Glomerular endothelial cell (primary cell): Measurements from ENCODE around the gene RBM24. TPM values are rescaled to one million over a fixed set of nuclear protein-coding genes. Genes with fewer than 3 reads are reported as not detected.

ENCODE experiments used
- DNase-seq: peaks from one replicate; pipeline ENCODE4 v3.0.0-alpha.2; 2011; ENCODE audit warnings: low read depth, low spot score; ENCODE audit errors: extremely low read depth
- total RNA-seq: library from RNA; depleted of rRNA; stranded (reverse); fragments of >200 nt; gene quantifications from 2 replicates; pipeline ENCODE4 v1.2.3, GENCODE V29; 2015

Gene RBM24
- 5.5 and 8.2 TPM in 2 replicates for total RNA-seq

GRCh38 chr6:17281100-17281496 lies at the start of gene RBM24:
Gene RBM24, plus strand, starts transcription at chr6:17281361. Its CDS starts 221 bp downstream, at chr6:17281582.
- DNase-seq: no peak

- no peak for DNase-seq
Observed at GRCh38 chr6:17233531-17233930, 47.6 kb upstream of the RBM24 start.

DNA sequence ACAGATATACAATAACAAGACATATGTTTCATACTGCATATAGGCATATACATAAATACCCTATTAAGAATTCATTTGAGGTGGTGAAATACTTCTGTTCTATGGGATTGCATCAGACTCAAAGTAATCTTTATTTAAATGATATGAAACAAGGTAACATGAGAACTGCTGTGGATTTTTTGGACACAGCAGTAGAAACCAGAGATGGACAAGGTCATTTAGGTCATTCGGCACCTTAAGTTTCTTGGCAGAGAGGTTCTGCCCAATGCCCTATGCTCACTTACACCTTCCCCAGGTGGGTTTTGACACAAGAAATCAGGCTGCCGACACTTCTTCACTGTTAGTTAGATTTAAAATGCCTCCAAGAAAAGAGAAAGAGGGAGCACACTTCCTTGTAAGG lies 43.9 kb upstream of the RBM24 start:
- DNase-seq: no peak

DNA sequence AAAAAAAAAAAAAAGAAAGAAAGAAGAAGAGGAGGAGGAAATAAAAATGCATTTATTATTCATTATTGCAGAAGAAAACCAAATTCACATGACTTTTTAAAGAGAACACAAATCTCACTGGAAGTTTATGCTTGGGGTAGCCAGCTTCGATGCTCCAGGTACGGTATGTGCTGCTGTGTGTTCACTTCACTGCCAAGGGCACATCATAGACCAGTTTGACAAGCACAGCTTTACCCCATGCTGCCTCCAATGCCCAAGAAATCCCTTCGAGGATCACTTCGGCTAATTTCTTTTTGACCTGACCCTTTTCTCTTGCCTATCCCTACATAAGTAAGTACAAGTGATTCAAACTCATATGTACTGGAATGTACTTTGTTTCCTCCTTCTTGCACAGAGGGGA lies 41.9 kb upstream of the RBM24 start:
- no peak for DNase-seq

GRCh38 chr6:17240803-17241500 lies 40.2 kb upstream of the RBM24 start:
- no peak for DNase-seq

DNA sequence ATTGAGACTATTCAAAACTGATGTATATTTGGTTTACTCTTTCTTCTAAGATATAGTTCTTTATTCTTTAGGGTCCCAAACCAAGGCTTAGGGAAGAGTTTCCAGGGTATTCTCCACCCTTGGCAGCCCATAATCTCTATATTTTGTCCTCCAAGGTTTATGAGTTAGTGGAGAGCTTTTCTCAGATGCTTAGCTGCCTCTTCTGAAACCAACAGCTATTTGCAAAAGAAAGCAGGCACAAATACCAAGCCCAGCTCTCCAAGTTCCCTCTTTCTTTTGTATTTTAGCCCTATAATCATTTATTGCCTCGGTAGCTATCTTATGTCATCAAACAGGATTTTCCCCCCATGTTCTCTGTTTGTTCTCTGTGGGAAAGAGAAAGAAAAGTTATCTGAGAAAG lies 39.1 kb upstream of the RBM24 start:
- no peak for DNase-seq

GRCh38 chr6:17250237-17250636 lies 30.9 kb upstream of the RBM24 start:
- DNase-seq: no peak

DNA sequence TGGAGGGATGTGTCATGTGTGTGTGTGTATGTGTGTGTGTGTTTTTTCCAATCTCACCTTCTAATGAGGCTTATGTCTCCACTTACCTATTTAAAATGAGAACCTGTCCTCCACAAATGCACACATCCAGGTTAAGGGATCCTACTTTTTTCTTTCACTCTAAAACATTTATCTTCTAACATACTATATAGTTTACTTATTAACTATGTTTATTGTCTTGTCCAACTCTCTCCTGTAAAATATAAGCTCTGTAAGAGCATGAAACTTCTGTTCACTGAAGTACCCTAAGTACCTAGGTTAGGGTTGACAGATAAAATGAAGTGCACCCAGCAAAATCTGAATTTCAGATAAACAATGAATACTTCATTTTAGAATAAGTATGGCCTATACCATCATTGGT lies 29.2 kb upstream of the RBM24 start:
- DNase-seq: no peak

DNA sequence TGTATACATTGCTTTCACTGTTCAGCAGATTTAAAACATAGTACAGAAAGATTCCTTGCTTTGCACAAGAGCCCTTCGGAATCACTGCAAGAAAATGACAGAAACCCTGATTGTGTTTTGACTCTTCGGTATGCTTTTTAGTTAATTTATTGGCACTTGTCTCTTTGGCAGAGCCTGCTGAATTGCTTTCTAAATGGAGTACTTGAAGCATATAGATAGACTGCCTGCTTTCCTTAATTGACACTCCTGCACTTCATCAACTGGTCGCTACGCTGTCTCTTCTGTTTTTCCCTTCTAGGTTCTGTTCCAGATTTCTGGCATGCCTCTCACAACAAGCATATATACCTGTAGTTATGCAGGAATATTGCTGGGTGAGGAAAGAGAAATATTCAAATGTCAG lies 22.4 kb upstream of the RBM24 start:
- no peak for DNase-seq

DNA sequence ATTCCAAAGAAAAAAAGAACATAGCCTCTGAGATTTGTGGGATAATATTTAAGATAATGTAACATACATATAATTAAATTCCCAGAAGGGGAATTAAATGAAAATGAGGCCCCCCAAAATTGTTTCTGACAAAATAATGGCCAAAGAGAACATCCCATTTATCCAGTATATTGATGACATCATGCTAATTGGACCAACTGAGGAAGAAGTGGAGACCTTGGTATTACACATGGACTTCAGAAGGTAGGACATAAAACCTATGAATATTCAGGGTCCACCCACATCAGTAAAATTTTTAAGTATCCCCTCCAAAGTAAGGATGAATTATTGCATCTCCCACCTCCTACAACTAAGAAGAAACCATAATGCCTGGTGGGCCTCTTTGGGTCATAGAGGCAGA lies 15.6 kb upstream of the RBM24 start:
- DNase-seq: no peak

DNA sequence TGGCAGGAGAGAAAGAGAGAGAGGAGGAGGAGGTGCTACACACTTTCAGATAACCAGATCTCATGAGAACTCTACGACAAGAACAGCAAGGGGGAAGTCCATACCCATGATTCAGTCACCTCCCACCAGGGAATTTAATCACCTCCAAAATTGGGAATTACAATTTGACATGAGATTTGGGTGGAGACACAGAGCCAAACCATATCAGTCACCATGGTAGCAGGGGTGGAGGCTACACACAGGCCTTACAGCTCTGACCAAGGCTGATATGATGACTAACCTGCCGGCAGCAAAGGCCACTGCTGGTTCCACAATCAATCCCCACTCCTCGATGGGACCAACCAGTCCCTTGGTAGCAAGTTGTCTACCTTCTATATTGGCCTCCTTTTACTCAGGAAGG lies 13.6 kb upstream of the RBM24 start:
- DNase-seq: no peak

DNA sequence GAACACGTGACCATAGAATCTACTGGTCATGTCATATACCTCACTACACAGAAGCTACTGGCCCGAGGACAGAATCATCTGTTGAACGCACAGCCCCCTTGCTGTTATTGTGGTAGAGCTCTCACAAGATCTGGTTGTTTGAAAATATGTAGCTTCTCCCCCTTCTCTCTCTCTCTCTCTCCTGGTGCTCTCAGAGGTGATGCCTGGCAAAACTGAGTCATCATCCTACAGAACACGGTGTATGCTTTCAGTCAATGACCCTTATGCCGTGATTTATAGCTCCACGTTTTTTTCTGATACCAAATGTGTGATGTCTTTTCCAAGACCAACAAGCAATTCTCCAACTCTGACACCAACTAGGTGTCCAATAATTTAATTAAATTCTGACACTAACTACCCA lies 13.0 kb upstream of the RBM24 start:
- DNase-seq: no peak

- no peak for DNase-seq
Observed at GRCh38 chr6:17269840-17270239, 11.3 kb upstream of the RBM24 start.

- DNase-seq: no peak
Observed at GRCh38 chr6:17271628-17272027, 9.5 kb upstream of the RBM24 start.

DNA sequence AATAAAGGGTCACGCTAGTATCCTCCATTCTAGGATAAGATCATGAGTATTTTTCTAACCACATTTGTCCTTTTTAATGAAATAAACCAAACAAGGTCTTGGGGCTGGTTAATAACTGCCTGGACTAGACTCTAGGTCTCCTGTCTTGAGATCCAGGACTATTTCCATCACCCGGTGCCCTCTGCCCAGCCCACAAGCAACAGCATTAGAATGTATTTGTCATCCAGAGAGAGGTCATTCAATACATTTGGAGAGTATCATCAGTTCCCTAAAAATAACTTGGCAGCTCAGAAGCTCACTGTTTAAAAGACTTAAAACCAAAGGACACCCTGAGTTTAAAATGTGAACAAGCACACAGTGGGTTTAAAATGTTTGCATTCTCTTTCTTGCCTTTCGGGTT lies 4.4 kb upstream of the RBM24 start:
- DNase-seq: no peak

DNA sequence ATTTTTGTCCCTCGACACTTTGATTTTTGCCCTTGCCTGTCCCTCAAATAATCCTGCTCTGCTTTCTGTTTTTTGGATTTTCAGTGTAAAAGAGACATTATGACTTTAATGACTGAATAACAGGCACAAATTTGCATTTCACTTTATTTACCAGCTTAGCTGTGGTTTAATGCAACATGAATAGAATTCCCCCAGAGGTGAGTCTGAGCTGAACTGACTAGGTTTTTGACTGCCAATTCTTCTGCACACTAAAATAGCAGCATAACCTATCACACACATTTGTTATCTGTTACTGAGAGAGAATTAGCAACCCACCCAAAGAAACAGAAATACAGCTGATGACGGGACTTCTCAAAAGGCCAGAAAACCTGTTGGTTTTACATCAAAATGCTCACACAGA lies 3.9 kb upstream of the RBM24 start:
- no peak for DNase-seq

GRCh38 chr6:17278289-17279063 lies 2.7 kb upstream of the RBM24 start:
- DNase-seq: no peak

GRCh38 chr6:17280138-17280537 lies 1.0 kb upstream of the RBM24 start:
- no peak for DNase-seq

- no peak for DNase-seq
Observed at GRCh38 chr6:17280552-17281090, 540 bp upstream of the RBM24 start.

GRCh38 chr6:17281497-17282481 lies 628 bp downstream of the RBM24 start:
- no peak for DNase-seq

DNA sequence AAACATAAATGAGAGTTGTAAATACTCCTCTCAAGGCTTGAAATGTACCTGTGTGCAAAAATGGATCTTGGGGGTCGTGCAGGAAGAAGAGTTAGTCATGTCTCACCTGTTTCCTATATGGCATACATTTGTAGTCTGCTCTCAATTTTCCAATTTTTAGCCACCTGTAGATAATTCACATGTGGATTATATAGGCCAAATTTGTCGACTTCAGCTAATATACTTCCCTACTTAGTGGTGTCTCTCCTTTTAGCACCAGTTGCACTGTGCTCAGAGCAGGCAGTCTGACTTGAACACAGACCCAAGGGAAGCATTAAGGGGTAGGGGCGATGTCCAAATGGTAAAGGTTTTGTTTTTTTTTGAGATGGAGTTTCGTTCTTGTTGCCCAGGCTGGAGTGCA lies 1.9 kb downstream of the RBM24 start:
- DNase-seq: no peak
